NB4 (cell line): ENCODE data around the gene ITPRIP.
A peak's percentile ranks its signal among the peaks of the same experiment; 100 is the strongest.

Experiments used
- DNase-seq: peaks from one replicate; pipeline ENCODE4 v3.0.0; 2010; ENCODE audit warnings: low read depth
- H3K4me3 ChIP-seq: one replicate; pipeline ENCODE4 v1.5.1; 2011; ENCODE audit warnings: mild to moderate bottlenecking, low read depth, low read length, moderate library complexity
- MYC ChIP-seq: IDR thresholded peaks from 2 replicates; pipeline ENCODE4 v1.6.1; 2011; ENCODE audit warnings: low read depth, low read length
- POLR2A ChIP-seq: IDR thresholded peaks from 2 replicates; pipeline ENCODE4 v1.6.1; 2011; ENCODE audit warnings: mild to moderate bottlenecking; ENCODE audit not compliant: insufficient read length; ENCODE audit errors: extremely low read depth
- TF ChIP-seq, protein P1 (sequence below): IDR thresholded peaks from one replicate; pipeline ENCODE4 v1.5.1; 2012; ENCODE audit warnings: low read depth, low read length
- TF ChIP-seq, protein P2 (sequence below): IDR thresholded peaks from 2 replicates; pipeline ENCODE4 v1.6.1; 2011; ENCODE audit warnings: low read depth, low read length

Gene ITPRIP

DNA sequence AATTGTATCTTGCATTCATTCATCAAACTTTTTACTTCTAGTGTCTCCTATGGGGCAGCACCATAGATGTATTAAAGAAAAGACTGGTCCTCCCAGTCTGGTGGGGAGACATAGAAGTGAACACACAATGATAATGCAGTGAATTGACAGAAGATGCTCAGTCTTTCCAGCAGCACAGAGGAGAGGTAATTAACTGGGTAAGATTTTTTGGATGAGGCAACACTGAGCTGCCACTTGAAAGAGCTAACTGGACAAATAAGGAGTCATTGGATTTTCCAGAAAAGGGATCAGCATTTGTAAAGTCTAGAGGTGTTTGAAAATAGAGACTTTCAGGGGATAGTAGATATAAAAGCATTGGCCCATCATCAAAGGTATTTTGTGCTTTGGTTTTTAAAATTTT is 7.2 kb upstream of the ITPRIP start:
- TF ChIP-seq MYC (no peak), POLR2A (no peak)
- TF ChIP-seq, protein P1, sequence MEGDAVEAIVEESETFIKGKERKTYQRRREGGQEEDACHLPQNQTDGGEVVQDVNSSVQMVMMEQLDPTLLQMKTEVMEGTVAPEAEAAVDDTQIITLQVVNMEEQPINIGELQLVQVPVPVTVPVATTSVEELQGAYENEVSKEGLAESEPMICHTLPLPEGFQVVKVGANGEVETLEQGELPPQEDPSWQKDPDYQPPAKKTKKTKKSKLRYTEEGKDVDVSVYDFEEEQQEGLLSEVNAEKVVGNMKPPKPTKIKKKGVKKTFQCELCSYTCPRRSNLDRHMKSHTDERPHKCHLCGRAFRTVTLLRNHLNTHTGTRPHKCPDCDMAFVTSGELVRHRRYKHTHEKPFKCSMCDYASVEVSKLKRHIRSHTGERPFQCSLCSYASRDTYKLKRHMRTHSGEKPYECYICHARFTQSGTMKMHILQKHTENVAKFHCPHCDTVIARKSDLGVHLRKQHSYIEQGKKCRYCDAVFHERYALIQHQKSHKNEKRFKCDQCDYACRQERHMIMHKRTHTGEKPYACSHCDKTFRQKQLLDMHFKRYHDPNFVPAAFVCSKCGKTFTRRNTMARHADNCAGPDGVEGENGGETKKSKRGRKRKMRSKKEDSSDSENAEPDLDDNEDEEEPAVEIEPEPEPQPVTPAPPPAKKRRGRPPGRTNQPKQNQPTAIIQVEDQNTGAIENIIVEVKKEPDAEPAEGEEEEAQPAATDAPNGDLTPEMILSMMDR, result no peak
- TF ChIP-seq, protein P2, sequence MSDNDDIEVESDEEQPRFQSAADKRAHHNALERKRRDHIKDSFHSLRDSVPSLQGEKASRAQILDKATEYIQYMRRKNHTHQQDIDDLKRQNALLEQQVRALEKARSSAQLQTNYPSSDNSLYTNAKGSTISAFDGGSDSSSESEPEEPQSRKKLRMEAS, result no peak
- no peak for DNase-seq
- no peak overlapping the region for H3K4me3 ChIP-seq

DNA sequence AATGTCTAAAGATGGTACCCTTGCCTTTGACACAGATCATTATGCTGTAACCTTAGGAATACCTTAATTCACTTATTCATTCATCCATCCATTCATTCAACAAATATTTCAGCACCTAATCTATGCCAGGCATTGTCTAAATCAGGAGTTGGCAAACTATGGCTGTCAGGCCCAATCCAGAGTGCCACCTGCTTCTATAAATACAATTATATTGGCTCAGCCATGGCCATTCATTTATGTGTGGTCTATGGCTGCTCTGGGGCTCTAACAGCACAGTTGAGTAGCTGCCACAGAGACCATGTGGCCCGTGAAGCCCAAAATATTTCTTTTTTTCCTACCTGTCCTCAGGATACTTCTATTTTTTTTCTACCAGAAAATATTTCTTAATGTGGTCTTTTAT is 6.0 kb upstream of the ITPRIP start:
- no peak overlapping the region for H3K4me3 ChIP-seq
- DNase-seq, result no peak
- TF ChIP-seq POLR2A (no peak), MYC (no peak)
- TF ChIP-seq, protein P1, result no peak
- TF ChIP-seq, protein P2, result no peak

DNA sequence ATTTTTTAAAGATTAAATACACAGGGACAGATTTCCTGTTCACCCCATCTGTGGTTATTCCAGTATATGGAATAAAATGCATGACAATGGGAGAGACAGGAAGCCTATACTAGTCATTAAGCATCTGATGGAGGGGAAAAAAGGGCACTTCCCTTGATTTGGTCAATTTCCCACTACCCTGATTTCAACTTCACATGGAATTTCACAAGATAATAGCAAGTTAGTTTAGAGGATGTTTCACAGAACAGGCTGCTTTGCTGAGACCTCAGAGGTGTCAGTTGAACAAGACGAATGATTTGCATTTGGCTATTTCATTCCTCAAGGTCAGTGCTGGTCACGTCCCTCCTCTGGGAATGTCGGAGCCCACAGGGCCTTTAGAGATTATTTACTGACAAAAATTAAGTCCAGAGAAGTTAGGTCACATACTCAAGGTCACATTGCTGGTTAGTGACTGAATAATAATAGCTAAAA is 4.7 kb upstream of the ITPRIP start:
- no peak overlapping the region for H3K4me3 ChIP-seq
- TF ChIP-seq, protein P1, result no peak
- TF ChIP-seq, protein P2, result no peak
- no peak for TF ChIP-seq POLR2A
- TF ChIP-seq MYC, result no peak
- no peak for DNase-seq

DNA sequence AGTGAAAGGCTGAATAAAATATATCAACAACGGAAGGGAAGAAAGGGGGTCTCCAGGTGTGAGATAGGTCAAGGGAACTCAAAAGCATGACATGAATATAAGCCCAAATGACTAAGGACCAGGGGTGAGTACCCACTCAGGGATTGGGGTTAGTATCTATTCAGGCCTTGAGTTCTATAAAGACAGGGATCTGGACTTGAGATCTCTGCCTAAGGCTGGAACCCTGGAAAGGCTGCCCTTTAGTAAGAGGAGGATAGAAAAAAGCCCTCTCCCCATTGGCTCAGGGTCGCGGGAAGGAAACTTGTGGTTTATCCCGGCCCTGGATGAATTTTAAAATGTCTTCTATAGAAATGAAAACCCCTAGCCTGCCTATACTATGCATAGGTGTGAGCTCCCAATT is 2.4 kb upstream of the ITPRIP start:
- TF ChIP-seq, protein P2, result no peak
- TF ChIP-seq POLR2A (no peak), MYC (no peak)
- TF ChIP-seq, protein P1, result no peak
- DNase-seq, result peak; percentile 0
- no peak overlapping the region for H3K4me3 ChIP-seq

DNA sequence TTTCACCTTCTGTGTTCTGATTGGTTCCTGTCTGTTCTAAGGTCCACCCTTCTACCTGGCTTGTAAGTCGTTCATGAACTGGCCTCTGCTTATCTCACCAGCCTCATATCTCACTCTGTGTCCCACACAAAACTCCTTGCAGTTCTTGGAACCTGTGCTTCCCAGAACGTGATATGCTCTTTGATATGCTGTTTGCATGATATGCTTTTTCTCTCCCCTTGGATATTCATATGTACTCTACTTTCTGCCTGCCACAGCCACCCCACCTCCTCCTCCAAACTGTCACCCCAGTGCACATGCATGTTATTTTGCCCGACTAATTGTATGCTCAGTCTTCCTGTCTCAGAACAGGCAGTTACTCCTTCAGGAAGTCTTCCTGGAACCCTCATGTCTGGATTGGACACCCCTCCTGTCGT is 1.9 kb upstream of the ITPRIP start:
- H3K4me3 ChIP-seq, result no peak overlapping the region
- TF ChIP-seq, protein P1, result no peak
- TF ChIP-seq POLR2A (no peak), MYC (no peak)
- TF ChIP-seq, protein P2, result no peak
- peak; percentile 1 for DNase-seq

DNA sequence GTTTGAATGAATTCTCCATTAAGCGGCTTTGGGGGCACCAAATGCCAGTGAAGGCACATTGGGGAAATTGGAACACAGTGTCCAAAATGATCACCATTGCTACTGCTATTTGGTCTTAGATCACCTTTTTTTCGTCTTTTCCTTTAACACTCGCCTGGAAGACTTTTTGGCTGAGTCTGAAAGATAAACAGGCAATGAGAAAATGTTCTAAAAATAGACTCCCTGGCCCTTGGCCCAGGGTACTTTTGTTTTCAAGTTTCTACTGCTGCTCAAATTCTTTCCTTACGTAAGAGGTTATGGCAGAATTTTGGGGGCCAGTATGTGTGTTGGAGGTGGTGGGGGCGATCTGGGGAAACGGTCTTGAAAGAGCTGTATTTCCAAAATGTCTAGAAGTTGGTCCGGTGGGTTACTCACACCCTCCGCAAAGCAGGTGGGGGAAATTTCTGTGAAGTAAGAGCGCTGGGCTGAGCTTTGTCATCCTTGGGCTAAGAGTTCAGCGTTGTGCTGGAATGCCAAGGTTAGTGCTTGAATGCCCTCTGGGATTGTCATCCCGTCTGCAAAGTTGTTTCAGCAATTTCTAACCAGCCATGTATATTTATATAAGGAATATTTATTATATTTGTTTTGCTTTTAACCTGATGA is 1.3 kb upstream of the ITPRIP start:
- TF ChIP-seq, protein P1, result no peak
- DNase-seq, result peak; percentile 11
- H3K4me3 ChIP-seq, result peak overlapping the region; percentile 83
